HEK293 (cell line): Measurements from ENCODE around the gene MOB3C.

ENCODE experiments used
- GLIS1 ChIP-seq: fragments of 450-650 bp; formaldehyde crosslinking; IDR thresholded peaks from 2 replicates; pipeline ENCODE4 v1.5.1; 2016; ENCODE audit warnings: missing biosample characterization, missing genetic modification characterization
- KLF7 ChIP-seq: fragments of 450-650 bp; formaldehyde crosslinking; IDR thresholded peaks from 2 replicates; pipeline ENCODE4 v1.5.1; 2016; ENCODE audit warnings: missing biosample characterization, missing genetic modification characterization, borderline replicate concordance
- MEIS1 ChIP-seq: sonication (generic); formaldehyde crosslinking; IDR thresholded peaks from 2 replicates; pipeline ENCODE4 v1.8.1; 2022; ENCODE audit warnings: missing genetic modification reagents, mild to moderate bottlenecking, borderline replicate concordance
- PATZ1 ChIP-seq: fragments of 450-650 bp; formaldehyde crosslinking; IDR thresholded peaks from 2 replicates; pipeline ENCODE4 v1.5.1; 2016; ENCODE audit warnings: missing biosample characterization, missing genetic modification characterization
- PRDM6 ChIP-seq: fragments of 450-650 bp; formaldehyde crosslinking; IDR thresholded peaks from 2 replicates; pipeline ENCODE4 v1.5.1; 2017; ENCODE audit warnings: missing biosample characterization, missing genetic modification characterization
- REST ChIP-seq: fragments of 450-650 bp; formaldehyde crosslinking; IDR thresholded peaks from 2 replicates; pipeline ENCODE4 v1.5.1; 2016; ENCODE audit warnings: missing biosample characterization, missing genetic modification characterization
- SCRT1 ChIP-seq: fragments of 450-650 bp; formaldehyde crosslinking; IDR thresholded peaks from 2 replicates; pipeline ENCODE4 v1.5.1; 2016; ENCODE audit warnings: missing biosample characterization, missing genetic modification characterization, borderline replicate concordance
- ZBTB26 ChIP-seq: fragments of 450-650 bp; formaldehyde crosslinking; optimal IDR thresholded peaks from 2 replicates; pipeline ENCODE3; 2016; ENCODE audit warnings: missing biosample characterization, mild to moderate bottlenecking, missing genetic modification characterization
- ZNF112 ChIP-seq: fragments of 450-650 bp; formaldehyde crosslinking; IDR thresholded peaks from 2 replicates; pipeline ENCODE4 v1.5.0; 2017; ENCODE audit warnings: missing biosample characterization, missing genetic modification characterization
- ZNF121 ChIP-seq: fragments of 450-650 bp; formaldehyde crosslinking; IDR thresholded peaks from 2 replicates; pipeline ENCODE4 v1.5.1; 2016; ENCODE audit warnings: missing biosample characterization, missing genetic modification characterization
- ZNF138 ChIP-seq: fragments of 450-650 bp; formaldehyde crosslinking; IDR thresholded peaks from 2 replicates; pipeline ENCODE4 v1.5.1; 2016; ENCODE audit warnings: missing biosample characterization, missing genetic modification characterization, borderline replicate concordance
- ZNF148 ChIP-seq: fragments of 450-650 bp; formaldehyde crosslinking; IDR thresholded peaks from 2 replicates; pipeline ENCODE4 v1.5.0; 2017; ENCODE audit warnings: missing biosample characterization, missing genetic modification characterization, borderline replicate concordance
- ZNF174 ChIP-seq: fragments of 450-650 bp; formaldehyde crosslinking; IDR thresholded peaks from 2 replicates; pipeline ENCODE4 v1.5.0; 2017; ENCODE audit warnings: missing biosample characterization, mild to moderate bottlenecking, missing genetic modification characterization
- ZNF280D ChIP-seq: fragments of 450-650 bp; formaldehyde crosslinking; IDR thresholded peaks from 2 replicates; pipeline ENCODE4 v1.5.1; 2016; ENCODE audit warnings: missing biosample characterization, missing genetic modification characterization
- ZNF302 ChIP-seq: fragments of 450-650 bp; formaldehyde crosslinking; IDR thresholded peaks from 2 replicates; pipeline ENCODE4 v1.5.1; 2016; ENCODE audit warnings: missing biosample characterization, missing genetic modification characterization, low read depth
- ZNF324 ChIP-seq: fragments of 450-650 bp; formaldehyde crosslinking; IDR thresholded peaks from 2 replicates; pipeline ENCODE4 v1.5.1; 2016; ENCODE audit warnings: missing biosample characterization, missing genetic modification characterization
- ZNF362 ChIP-seq: fragments of 450-650 bp; formaldehyde crosslinking; IDR thresholded peaks from 2 replicates; pipeline ENCODE4 v1.5.1; 2016; ENCODE audit warnings: missing biosample characterization, missing genetic modification characterization
- ZNF560 ChIP-seq: fragments of 450-650 bp; formaldehyde crosslinking; IDR thresholded peaks from 2 replicates; pipeline ENCODE4 v1.5.1; 2017; ENCODE audit warnings: missing biosample characterization, missing genetic modification characterization, borderline replicate concordance
- ZNF585B ChIP-seq: fragments of 450-650 bp; formaldehyde crosslinking; IDR thresholded peaks from 2 replicates; pipeline ENCODE4 v1.5.1; 2016; ENCODE audit warnings: missing biosample characterization, missing genetic modification characterization
- ZNF664 ChIP-seq: fragments of 450-650 bp; formaldehyde crosslinking; IDR thresholded peaks from 2 replicates; pipeline ENCODE4 v1.5.1; 2016; ENCODE audit warnings: missing biosample characterization, missing genetic modification characterization
- ZNF707 ChIP-seq: fragments of 450-650 bp; formaldehyde crosslinking; IDR thresholded peaks from 2 replicates; pipeline ENCODE4 v1.5.1; 2016; ENCODE audit warnings: missing biosample characterization, missing genetic modification characterization
- ZNF777 ChIP-seq: fragments of 450-650 bp; formaldehyde crosslinking; IDR thresholded peaks from 2 replicates; pipeline ENCODE4 v1.5.1; 2017; ENCODE audit warnings: missing biosample characterization, missing genetic modification characterization, borderline replicate concordance
- ZNF791 ChIP-seq: fragments of 450-650 bp; formaldehyde crosslinking; IDR thresholded peaks from 2 replicates; pipeline ENCODE4 v1.5.1; 2016; ENCODE audit warnings: missing biosample characterization, missing genetic modification characterization
- ZNF843 ChIP-seq: fragments of 450-650 bp; formaldehyde crosslinking; IDR thresholded peaks from 2 replicates; pipeline ENCODE4 v1.5.1; 2016; ENCODE audit warnings: missing biosample characterization, missing genetic modification characterization
- ZSCAN23 ChIP-seq: fragments of 450-650 bp; formaldehyde crosslinking; IDR thresholded peaks from 2 replicates; pipeline ENCODE4 v1.5.1; 2016; ENCODE audit warnings: missing biosample characterization, missing genetic modification characterization

MOB3C gene

GRCh38 chr1:46643368-46643775 is 26.8 kb upstream of the MOB3C start (continued):
- no peak for TF ChIP-seq ZSCAN23 (tag by site-specific recombination)
- peak; percentile 22; the same call in 1 of the 2 replicates for TF ChIP-seq ZNF664 (tag by site-specific recombination)
- TF ChIP-seq ZNF280D (tag by site-specific recombination), result no peak
- no peak for TF ChIP-seq ZNF121 (tag by site-specific recombination)
- TF ChIP-seq ZNF112 (tag by site-specific recombination), result no peak
- TF ChIP-seq ZNF138, result no peak
- TF ChIP-seq PATZ1, result no peak
- no peak for TF ChIP-seq ZNF585B (tag by site-specific recombination)
- TF ChIP-seq ZNF174 (tag by site-specific recombination), result no peak
- TF ChIP-seq ZNF362 (tag by site-specific recombination), result no peak
- TF ChIP-seq MEIS1 (CRISPR knock-in tag), result no peak
- TF ChIP-seq ZNF791, result no peak
- no peak for TF ChIP-seq ZNF302 (tag by site-specific recombination)
- TF ChIP-seq GLIS1 (tag by site-specific recombination), result peak; percentile 76
- peak; percentile 15; the same call in 1 of the 2 replicates for TF ChIP-seq KLF7 (tag by site-specific recombination)
- 0 out of 2 replicates have a peak, but pooled peaks have one; percentile 42 for TF ChIP-seq ZNF324
- TF ChIP-seq ZBTB26 (tag by site-specific recombination), result no peak
- TF ChIP-seq REST (tag by site-specific recombination), result no peak
- no peak for TF ChIP-seq ZNF777 (tag by site-specific recombination)
- peak; percentile 93 for TF ChIP-seq ZNF843
- TF ChIP-seq ZNF560 (tag by site-specific recombination), result no peak
- TF ChIP-seq ZNF707 (tag by site-specific recombination), result no peak
- no peak for TF ChIP-seq ZNF148 (tag by site-specific recombination)
- TF ChIP-seq PRDM6 (tag by site-specific recombination), result peak; percentile 99
- no peak for TF ChIP-seq SCRT1
